GM12875 (cell line): ENCODE data around the gene PALLD.

Experiments used
- H3K4me3 ChIP-seq: one replicate; pipeline ENCODE4 v1.5.1; 2011; ENCODE audit warnings: low read depth, low read length, control low read depth
- CTCF ChIP-seq: IDR thresholded peaks from 2 replicates; pipeline ENCODE4 v1.5.1; 2011; ENCODE audit warnings: low read depth, mild to moderate bottlenecking, control low read depth, inconsistent platforms, low read length, moderate library complexity, borderline replicate concordance; ENCODE audit not compliant: insufficient read depth

PALLD gene

GRCh38 chr4:168773388-168774195 is 276.7 kb downstream of the PALLD start:
- H3K4me3 ChIP-seq, result no peak overlapping the region

GRCh38 chr4:168776382-168776781 is 279.5 kb downstream of the PALLD start:
- H3K4me3 ChIP-seq, result no peak overlapping the region
- TF ChIP-seq CTCF, result no peak

More at GRCh38 chr4:168773388-168774195, 276.7 kb downstream of the PALLD start:
- no peak for TF ChIP-seq CTCF

- TF ChIP-seq CTCF, result no peak
Observed at GRCh38 chr4:168777277-168777965, 280.6 kb downstream of the PALLD start.

GRCh38 chr4:168781341-168781740 is 284.5 kb downstream of the PALLD start:
- no peak overlapping the region for H3K4me3 ChIP-seq
- TF ChIP-seq CTCF, result no peak

More at GRCh38 chr4:168777277-168777965, 280.6 kb downstream of the PALLD start:
- no peak overlapping the region for H3K4me3 ChIP-seq

GRCh38 chr4:168781926-168782325 is 285.1 kb downstream of the PALLD start:
- TF ChIP-seq CTCF, result no peak
- no peak overlapping the region for H3K4me3 ChIP-seq

- no peak overlapping the region for H3K4me3 ChIP-seq
- TF ChIP-seq CTCF, result no peak
Observed at GRCh38 chr4:168782439-168782838, 285.6 kb downstream of the PALLD start.
